ENCODE results near the gene CDH5. TPM values are rescaled to one million over a fixed set of nuclear protein-coding genes. Genes with fewer than 3 reads are reported as not detected.

Gene CDH5
- total and polyA plus RNA-seq, 2 donors (not counting 3 experiments of a cell fraction or from before 2014, with no cell fraction given) = 765 to 815 TPM

- FAIRE-seq (peak; percentile 90), DNase-seq (ENCODE audit: low read depth, low spot score) (peak; percentile 86)
- Histone ChIP-seq H3K4me3 (replicated peaks in 1 of 3; ENCODE audit: insufficient read depth in 1 of 3, low read depth in 1 of 3, low read length in 3 of 3) (no peak overlapping the region), H3K4me2 (ENCODE audit: insufficient read depth, low read length) (peak overlapping the region; percentile 54), H3K27me3 (ENCODE audit: control insufficient read depth in 2 of 2, insufficient read depth in 2 of 2, low read length in 2 of 2) (no peaks in the 10 kb centered on the region), H3K36me3 (ENCODE audit: control insufficient read depth in 2 of 2, extremely low read depth in 1 of 2, insufficient read depth in 2 of 2, low read length in 2 of 2) (peaks cover 11 to 21% of the 10 kb centered on the region in 2 experiments), H3K79me2 (ENCODE audit: control insufficient read depth, insufficient read depth, low read length) (no peaks in the 10 kb centered on the region), H3K4me1 (ENCODE audit: control insufficient read depth, extremely low read depth, insufficient read depth, low read length) (peaks cover 34% of the 10 kb centered on the region), H3K9me1 (replicated peaks; ENCODE audit: control insufficient read depth, extremely low read depth, insufficient read depth, low read length) (no peaks in the 10 kb centered on the region), H3K9me3 (replicated peaks; ENCODE audit: control insufficient read depth, insufficient read depth, low read length) (no peaks in the 10 kb centered on the region), H4K20me1 (replicated peaks; ENCODE audit: control insufficient read depth, extremely low read depth, insufficient read depth, low read length) (no peaks in the 10 kb centered on the region), H3K27ac (ENCODE audit: insufficient read depth, low read depth, low read length) (peak overlapping the region; percentile 48), H2AFZ (ENCODE audit: low read depth, low read length) (no peak overlapping the region), H3K9ac (replicated peaks; ENCODE audit: extremely low read depth, insufficient read depth, low read length) (peak overlapping the region; percentile 43)
- BruUV-seq (replicated peaks) = no TSS peak
- TF ChIP-seq POLR2A (IDR thresholded peaks at IDR 0.05; ENCODE audit: low read depth, low read length) (peak; percentile 20), GATA2 (IDR thresholded peaks at IDR 0.05; ENCODE audit: insufficient read depth, insufficient read length, low read depth, low read length) (no peak), JUN (IDR thresholded peaks at IDR 0.05; ENCODE audit: borderline replicate concordance, insufficient read depth, insufficient read length, low read depth) (peak; percentile 43), FOS (IDR thresholded peaks at IDR 0.05; ENCODE audit: borderline replicate concordance, insufficient read depth, low read length) (peak; percentile 47), MYC (IDR thresholded peaks at IDR 0.05; ENCODE audit: low read depth, low read length) (no peak), POLR2AphosphoS5 (IDR thresholded peaks at IDR 0.05; ENCODE audit: insufficient read depth, low read depth, low read length) (peak; percentile 78), MAX (IDR thresholded peaks at IDR 0.05; ENCODE audit: insufficient read depth, insufficient read length) (no peak), EZH2 (IDR thresholded peaks at IDR 0.05; ENCODE audit: borderline replicate concordance, low read depth, low read length, severe bottlenecking) (no peak), CTCF (IDR thresholded peaks at IDR 0.05; ENCODE audit: extremely low read depth in 1 of 2, insufficient read depth in 1 of 2, low read depth in 1 of 2, low read length in 2 of 2) (no peak)
- dilution Hi-C loops (cut with MboI; ENCODE audit: extremely low pct_ligation_motif_present, low sequenced_read_pairs) (no loop called here), intact Hi-C loops (cut with micrococcal nuclease) (loop anchor here (1.0 to 5.0 kb wide), 5 partner anchors 51 to 334 kb away; no protein-coding TSS in a partner anchor)
- ChIA-PET CTCF (interaction anchor here (0.8 to 5.3 kb wide), 14 partner anchors 9 to 464 kb away, joined by 3 to 56 read pairs (median 4); no protein-coding TSS in a partner anchor), POLR2A (no interaction called here)
These were observed 41.9 kb downstream of the CDH5 start for GRCh38 chr16:66408163-66409048.

Data from endothelial cell of umbilical vein (primary cell).